BE2C (cell line): Measurements from ENCODE around the gene CHID1.

ENCODE experiments used
- DNase-seq: peaks from one replicate; pipeline ENCODE4 v3.0.0-alpha.2; 2020
- H3K27me3 ChIP-seq: fragments of 250-450 bp; sonication (Bioruptor Pico); 2 replicates; pipeline ENCODE4 v1.5.1; 2020; ENCODE audit warnings: mild to moderate bottlenecking
- H3K36me3 ChIP-seq: fragments of 250-450 bp; sonication (Bioruptor Pico); 2 replicates; pipeline ENCODE4 v1.5.1; 2020; ENCODE audit warnings: mild to moderate bottlenecking
- H3K4me1 ChIP-seq: fragments of 250-450 bp; sonication (Bioruptor Pico); 2 replicates; pipeline ENCODE4 v1.5.1; 2020
- H3K4me3 ChIP-seq: 2 replicates; pipeline ENCODE4 v1.5.1; 2011; ENCODE audit warnings: low read depth, low read length
- H3K9me3 ChIP-seq: fragments of 250-450 bp; sonication (Bioruptor Pico); 2 replicates; pipeline ENCODE4 v1.5.1; 2020
- TF ChIP-seq, protein P1 (sequence below): IDR thresholded peaks from 2 replicates; pipeline ENCODE4 v1.5.1; 2012; ENCODE audit warnings: mild to moderate bottlenecking, low read depth, low read length

CHID1 gene

DNA sequence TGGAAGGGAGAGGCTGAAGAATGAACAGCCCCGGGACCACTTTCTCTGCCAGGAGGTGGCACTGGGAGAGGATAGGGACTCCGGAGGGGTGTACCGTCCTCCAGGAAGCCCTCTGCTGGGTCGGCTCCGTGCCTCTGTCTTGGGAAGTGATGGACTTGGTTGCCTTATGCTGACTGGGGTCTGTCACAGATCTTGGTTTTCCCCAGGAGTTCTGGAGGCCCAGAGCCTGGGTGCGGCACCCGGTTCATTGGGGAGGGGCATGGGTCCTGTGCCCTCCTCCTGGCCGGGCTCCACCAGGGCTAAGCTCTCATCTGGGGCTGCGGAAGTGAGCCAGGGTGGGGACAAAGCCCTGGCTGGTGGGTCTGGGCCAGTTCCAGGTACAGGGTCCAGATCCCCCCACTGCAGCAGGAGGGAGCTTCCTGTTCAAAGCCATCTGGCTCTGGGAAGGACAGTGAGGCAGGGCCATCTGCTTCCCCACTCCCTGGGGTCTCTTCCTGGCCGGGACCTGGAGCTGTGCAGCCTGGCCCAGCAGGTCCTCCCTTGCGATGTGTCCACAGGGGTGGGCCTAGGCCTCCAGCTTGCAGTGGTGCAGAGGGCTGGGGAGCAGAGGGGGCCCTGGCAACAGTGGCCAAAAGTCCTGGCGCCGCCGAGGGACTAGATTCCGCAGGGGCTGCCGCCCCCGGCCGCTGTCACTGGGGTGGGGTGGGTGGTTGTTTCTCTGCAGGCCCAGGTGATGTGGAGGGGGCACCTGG is 14.0 kb upstream of the CHID1 start:
- no peak overlapping the region for H3K4me3 ChIP-seq
- TF ChIP-seq, protein P1, sequence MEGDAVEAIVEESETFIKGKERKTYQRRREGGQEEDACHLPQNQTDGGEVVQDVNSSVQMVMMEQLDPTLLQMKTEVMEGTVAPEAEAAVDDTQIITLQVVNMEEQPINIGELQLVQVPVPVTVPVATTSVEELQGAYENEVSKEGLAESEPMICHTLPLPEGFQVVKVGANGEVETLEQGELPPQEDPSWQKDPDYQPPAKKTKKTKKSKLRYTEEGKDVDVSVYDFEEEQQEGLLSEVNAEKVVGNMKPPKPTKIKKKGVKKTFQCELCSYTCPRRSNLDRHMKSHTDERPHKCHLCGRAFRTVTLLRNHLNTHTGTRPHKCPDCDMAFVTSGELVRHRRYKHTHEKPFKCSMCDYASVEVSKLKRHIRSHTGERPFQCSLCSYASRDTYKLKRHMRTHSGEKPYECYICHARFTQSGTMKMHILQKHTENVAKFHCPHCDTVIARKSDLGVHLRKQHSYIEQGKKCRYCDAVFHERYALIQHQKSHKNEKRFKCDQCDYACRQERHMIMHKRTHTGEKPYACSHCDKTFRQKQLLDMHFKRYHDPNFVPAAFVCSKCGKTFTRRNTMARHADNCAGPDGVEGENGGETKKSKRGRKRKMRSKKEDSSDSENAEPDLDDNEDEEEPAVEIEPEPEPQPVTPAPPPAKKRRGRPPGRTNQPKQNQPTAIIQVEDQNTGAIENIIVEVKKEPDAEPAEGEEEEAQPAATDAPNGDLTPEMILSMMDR, result no peak
- no peaks in the 10 kb centered on the region for H3K9me3 ChIP-seq
- no peaks in the 10 kb centered on the region for H3K27me3 ChIP-seq
- DNase-seq, result peak; percentile 70
- no peaks in the 10 kb centered on the region for H3K4me1 ChIP-seq
- H3K36me3 ChIP-seq, result no peaks in the 10 kb centered on the region

DNA sequence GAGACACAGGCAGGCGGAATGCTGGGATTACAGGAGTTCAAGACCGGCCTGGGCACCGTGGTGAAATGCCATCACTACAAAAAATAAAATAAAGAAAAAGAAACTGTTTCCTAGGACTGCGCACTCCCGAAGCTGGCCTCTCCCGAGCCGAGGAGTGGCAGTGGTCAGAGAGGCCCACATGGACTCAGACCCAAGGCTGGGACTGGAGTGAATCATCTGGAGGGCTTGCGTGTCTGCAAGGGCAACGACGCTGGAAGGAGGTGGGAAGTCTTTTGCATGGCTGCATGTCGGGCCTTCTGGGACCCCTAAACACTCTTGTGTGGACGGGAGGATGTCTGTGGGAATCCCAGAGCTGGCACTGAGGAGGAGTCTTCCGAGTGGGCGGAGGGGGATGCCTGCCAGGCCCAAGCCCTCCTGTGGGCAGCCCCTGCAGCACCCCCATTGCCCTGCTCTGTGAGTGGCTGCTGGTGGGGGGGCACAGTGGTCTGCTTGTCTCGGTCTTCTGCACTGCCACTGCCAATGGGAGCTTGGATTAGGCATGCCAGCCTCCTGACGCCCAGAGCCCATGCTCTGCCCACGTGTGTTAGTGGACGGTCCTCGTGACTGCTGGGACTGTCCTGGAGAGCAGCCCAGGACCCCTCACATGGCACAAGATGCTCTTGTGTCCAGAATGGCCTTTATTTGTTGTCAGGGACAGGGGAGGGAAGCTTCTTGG is 13.2 kb upstream of the CHID1 start:
- DNase-seq, result no peak
- Histone ChIP-seq H3K4me1 (no peaks in the 10 kb centered on the region), H3K27me3 (no peaks in the 10 kb centered on the region), H3K36me3 (no peaks in the 10 kb centered on the region), H3K4me3 (no peak overlapping the region), H3K9me3 (no peaks in the 10 kb centered on the region)
- TF ChIP-seq, protein P1, result no peak

DNA sequence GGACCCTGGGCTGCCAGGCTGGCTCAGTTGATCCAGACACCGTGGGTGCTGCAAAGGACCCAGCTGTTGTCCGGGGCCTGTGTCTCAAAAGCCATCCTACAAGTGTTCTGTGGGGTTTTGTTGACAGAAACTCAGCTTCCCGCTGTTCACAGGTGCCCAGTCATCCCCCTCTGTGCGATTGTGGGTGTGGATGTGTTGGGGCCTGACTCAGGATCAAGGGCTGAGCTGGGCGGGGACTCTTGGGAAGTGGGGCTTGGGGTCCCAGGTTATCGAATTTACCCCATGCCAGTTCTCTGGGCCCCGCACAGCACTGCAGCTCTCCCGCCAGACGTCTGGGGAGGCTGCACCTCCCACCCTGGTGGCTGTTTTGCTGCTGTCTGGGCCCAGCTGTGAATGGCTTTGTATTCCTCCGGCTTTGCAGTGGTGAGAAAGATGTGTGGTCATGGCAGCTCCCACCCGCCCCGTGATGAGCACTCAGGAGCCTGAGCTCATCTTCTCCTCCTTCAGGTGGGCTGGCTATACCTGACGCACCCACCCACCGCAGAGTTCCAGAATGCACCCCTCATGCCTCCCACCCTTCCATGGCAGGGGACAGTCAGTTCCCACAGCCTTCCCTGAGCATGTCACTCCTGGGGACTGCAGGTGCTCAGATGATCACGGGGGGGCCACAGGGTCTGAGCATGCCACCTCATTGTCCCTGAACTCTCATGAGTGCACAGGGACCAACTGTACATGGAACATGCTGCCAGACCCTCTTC is 11.5 kb upstream of the CHID1 start:
- Histone ChIP-seq H3K36me3 (no peaks in the 10 kb centered on the region), H3K27me3 (no peaks in the 10 kb centered on the region), H3K9me3 (no peaks in the 10 kb centered on the region), H3K4me3 (no peak overlapping the region), H3K4me1 (no peaks in the 10 kb centered on the region)
- TF ChIP-seq, protein P1, result no peak
- DNase-seq, result no peak

GRCh38 chr11:917426-917825 is 6.8 kb upstream of the CHID1 start:
- Histone ChIP-seq H3K4me1 (no peaks in the 10 kb centered on the region), H3K4me3 (no peak overlapping the region), H3K9me3 (no peaks in the 10 kb centered on the region), H3K36me3 (no peaks in the 10 kb centered on the region), H3K27me3 (no peaks in the 10 kb centered on the region)
- TF ChIP-seq, protein P1, result no peak
- DNase-seq, result no peak

DNA sequence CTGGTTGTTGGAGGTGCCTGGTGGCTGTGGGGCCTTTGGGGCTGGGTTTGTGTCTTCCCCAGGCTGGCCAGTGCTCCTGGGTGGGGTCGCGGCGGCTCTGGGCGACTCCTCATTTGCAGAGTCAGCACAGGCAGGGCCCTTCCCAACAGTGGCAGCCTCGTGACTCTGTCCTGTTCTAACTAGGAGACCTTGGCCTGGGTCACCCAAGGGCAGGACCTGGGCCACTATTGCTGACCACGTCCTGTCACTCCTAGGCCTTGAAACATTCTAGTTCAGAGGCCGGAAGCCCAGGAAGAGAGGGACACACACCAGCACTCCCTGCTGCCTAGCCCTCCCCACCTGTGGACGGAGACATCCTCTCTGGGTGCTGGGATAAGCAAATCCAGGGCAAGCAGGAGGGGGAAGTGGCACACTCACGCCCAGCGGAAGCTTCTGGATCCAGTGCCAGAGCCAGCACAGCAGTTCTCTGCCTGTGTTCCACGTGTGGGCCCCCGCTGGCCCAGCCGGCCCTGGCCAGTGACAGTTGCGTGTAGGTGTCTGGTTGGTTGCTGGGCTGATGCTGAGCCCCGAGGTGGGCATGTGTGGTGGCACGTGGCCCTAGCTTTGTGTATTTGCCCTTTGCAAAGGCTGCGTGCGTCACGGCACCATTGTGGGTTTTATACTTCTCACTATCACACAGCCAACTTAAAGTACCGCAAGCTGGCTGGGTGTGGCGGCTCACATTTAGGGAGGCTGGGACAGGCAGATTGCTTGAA is 4.3 kb upstream of the CHID1 start:
- Histone ChIP-seq H3K27me3 (no peaks in the 10 kb centered on the region), H3K4me3 (no peak overlapping the region), H3K9me3 (no peaks in the 10 kb centered on the region), H3K4me1 (no peaks in the 10 kb centered on the region), H3K36me3 (no peaks in the 10 kb centered on the region)
- no peak for DNase-seq
- TF ChIP-seq, protein P1, result no peak
